Fibroblast of lung (primary cell): Measurements from ENCODE around the gene BABAM2.

ENCODE experiments used
- CTCF ChIP-seq, 2 donors: IDR thresholded peaks in 1 of 2; conservative IDR thresholded peaks in 1 of 2; 1 replicate in 1 of 2; 2 replicates in 1 of 2; pipeline ENCODE4 v1.5.1; 2011 to 2012; ENCODE audit warnings: low read length in 2 of 2, control low read depth in 1 of 2, inconsistent platforms in 1 of 2, low read depth in 1 of 2, mild to moderate bottlenecking in 1 of 2
- EZH2 ChIP-seq: IDR thresholded peaks from 2 replicates; pipeline ENCODE4 v1.5.1; 2012; ENCODE audit warnings: low read length, control low read depth, mild to moderate bottlenecking; ENCODE audit errors: missing control alignments

- TF ChIP-seq CTCF (conservative IDR thresholded peaks at IDR 0.05 in 1 of 2, IDR thresholded peaks at IDR 0.05 in 1 of 2; ENCODE audit: low read depth in 1 of 2, low read length in 2 of 2) (no peak), EZH2 (no peak)
These were observed 318.7 kb downstream of the BABAM2 start for GRCh38 chr2:28209261-28209691.
